HCT116 (cell line): ENCODE data around the gene RFTN1. TPM values are rescaled to one million over a fixed set of nuclear protein-coding genes. Genes with fewer than 3 reads are reported as not detected.

Source experiments
- ATAC-seq: fragments of 200-7000 bp; cut with Tn5 transposase; 2 replicates; pipeline ENCODE4 v1.9.1; 2020; ENCODE audit warnings: mild to moderate bottlenecking, moderate library complexity
- BruUV-seq: library from RNA; stranded (reverse); fragments of 400-500 nt; replicated peaks from 2 replicates; lab custom pipeline; 2021; lab: Mats Ljungman, UMichigan
- CTCF ChIA-PET: fragments of 300-600 bp; sonication (Branson Sonifier 250); formaldehyde crosslinking; loops from one replicate; lab custom pipeline; 2021; ENCODE audit warnings: antibody characterized with exemption; lab: Charles Lee
- POLR2A ChIA-PET: fragments of 300-600, 350-600 bp; sonication (Branson Sonifier 250); formaldehyde crosslinking; loops from one replicate; lab custom pipeline; 2021; ENCODE audit warnings: antibody characterized with exemption; lab: Charles Lee
- RAD21 ChIA-PET, 2 experiments: fragments of 300-600 bp; sonication (Branson Sonifier 250); formaldehyde crosslinking; loops; one replicate each; lab custom pipeline; 2023; ENCODE audit warnings: low total read pairs in 2 of 2; ENCODE audit not compliant: uncharacterized antibody in 2 of 2, unreplicated experiment in 2 of 2, low non-redundant PET in 1 of 2; lab: Charles Lee
- DNase-seq: peaks from one replicate; pipeline ENCODE4 v3.0.0-alpha.2; 2010; ENCODE audit warnings: low read depth, low spot score
- H2AFZ ChIP-seq: fragments of 200-600 bp; shearing (Covaris generic), sonication (generic); 2 replicates; pipeline ENCODE4 v1.6.1; 2017; ENCODE audit warnings: low read depth, mixed run types, mixed read lengths, antibody characterized with exemption, low read length; ENCODE audit not compliant: poor library complexity, severe bottlenecking
- H3K27ac ChIP-seq: 2 replicates; pipeline ENCODE4 v1.5.1; 2012; ENCODE audit warnings: low read depth, low read length
- H3K27me3 ChIP-seq: fragments of 200-600 bp; sonication (generic); 2 replicates; pipeline ENCODE4 v1.6.1; 2016; ENCODE audit warnings: mixed run types, low read length, mixed read lengths; ENCODE audit not compliant: insufficient read depth
- H3K36me3 ChIP-seq, 2 experiments: fragments of 200-500 bp in 1 of 2; fragments of 200-600 bp in 1 of 2; sonication (Bioruptor generic) in 1 of 2; sonication (generic) in 1 of 2; 2 replicates each; pipeline versions ENCODE4 v1.5.1 to v1.6.1; 2014 to 2016; ENCODE audit warnings: low read length in 2 of 2, inconsistent platforms in 1 of 2, mixed read lengths in 1 of 2, mixed run types in 1 of 2; ENCODE audit not compliant: insufficient read depth in 2 of 2, control insufficient read depth in 1 of 2
- H3K4me1 ChIP-seq, 2 experiments: fragments of 200-600 bp in 1 of 2; sonication (generic) in 1 of 2; 2 replicates each; pipeline versions ENCODE4 v1.5.1 to v1.6.1; 2012 to 2017; ENCODE audit warnings: low read length in 2 of 2, inconsistent platforms in 1 of 2, mild to moderate bottlenecking in 1 of 2, mixed read lengths in 1 of 2, mixed run types in 1 of 2, moderate library complexity in 1 of 2; ENCODE audit not compliant: insufficient read depth in 2 of 2, control insufficient read depth in 1 of 2
- H3K4me2 ChIP-seq: fragments of 200-600 bp; sonication (generic); 2 replicates; pipeline ENCODE4 v1.6.1; 2017; ENCODE audit warnings: mixed run types, low read length, mixed read lengths
- H3K4me3 ChIP-seq, 2 experiments: fragments of 200-600 bp in 1 of 2; sonication (generic) in 1 of 2; replicated peaks in 1 of 2; 2 replicates each; pipeline ENCODE4 v1.5.1; 2011 to 2016; ENCODE audit warnings: low read length in 2 of 2, control low read depth in 1 of 2, low read depth in 1 of 2, mild to moderate bottlenecking in 1 of 2, mixed read lengths in 1 of 2, mixed run types in 1 of 2
- H3K79me2 ChIP-seq: fragments of 200-600 bp; sonication (generic); 2 replicates; pipeline ENCODE4 v1.6.1; 2017; ENCODE audit warnings: mild to moderate bottlenecking, mixed run types, low read length, moderate library complexity, mixed read lengths; ENCODE audit not compliant: insufficient read depth
- H3K9ac ChIP-seq: fragments of 200-600 bp; sonication (generic); 2 replicates; pipeline ENCODE4 v1.6.1; 2016; ENCODE audit warnings: low read length, mixed read lengths
- H3K9me2 ChIP-seq: fragments of 200-600 bp; sonication (generic), shearing (Covaris generic); 2 replicates; pipeline ENCODE4 v1.6.1; 2017; ENCODE audit warnings: mixed run types, mild to moderate bottlenecking, moderate library complexity; ENCODE audit not compliant: insufficient read depth
- H3K9me3 ChIP-seq, 2 experiments: fragments of 200-500 bp in 1 of 2; fragments of 200-600 bp in 1 of 2; sonication (Bioruptor generic) in 1 of 2; sonication (generic) in 1 of 2; 2 replicates each; pipeline ENCODE4 v1.6.1; 2014 to 2017; ENCODE audit warnings: low read length in 2 of 2, mixed read lengths in 2 of 2, inconsistent platforms in 1 of 2, low read depth in 1 of 2, mild to moderate bottlenecking in 1 of 2, mixed run types in 1 of 2, moderate library complexity in 1 of 2; ENCODE audit not compliant: control insufficient read depth in 1 of 2, insufficient read depth in 1 of 2
- H4K20me1 ChIP-seq: fragments of 200-600 bp; sonication (generic), shearing (Covaris generic); 2 replicates; pipeline ENCODE4 v1.6.1; 2017; ENCODE audit warnings: mixed run types, mild to moderate bottlenecking, moderate library complexity; ENCODE audit not compliant: insufficient read depth
- CBX3 ChIP-seq: IDR thresholded peaks from 2 replicates; pipeline ENCODE4 v1.6.1; 2012; ENCODE audit warnings: low read depth
- CEBPB ChIP-seq: IDR thresholded peaks from 2 replicates; pipeline ENCODE4 v1.6.1; 2012; ENCODE audit warnings: low read depth
- CTCF ChIP-seq, 3 experiments: fragments of 200-600 bp in 1 of 3; sonication (generic) in 1 of 3; IDR thresholded peaks in 2 of 3; conservative IDR thresholded peaks in 1 of 3; 2 replicates each; pipeline ENCODE4 v1.5.1; 2012 to 2017; ENCODE audit warnings: low read depth in 2 of 3, low read length in 2 of 3, antibody characterized with exemption in 1 of 3, borderline replicate concordance in 1 of 3, control low read depth in 1 of 3, mild to moderate bottlenecking in 1 of 3, mixed read lengths in 1 of 3, mixed run types in 1 of 3, moderate library complexity in 1 of 3; ENCODE audit not compliant: insufficient read depth in 1 of 3
- ELF1 ChIP-seq: IDR thresholded peaks from 2 replicates; pipeline ENCODE4 v1.6.1; 2012; ENCODE audit warnings: low read depth, borderline replicate concordance
- EZH2phosphoT487 ChIP-seq: fragments of 200-600 bp; IDR thresholded peaks from 2 replicates; pipeline ENCODE4 v1.6.1; 2018; ENCODE audit warnings: antibody characterized with exemption, borderline replicate concordance
- FOSL1 ChIP-seq: IDR thresholded peaks from 2 replicates; pipeline ENCODE4 v1.6.1; 2012; ENCODE audit warnings: low read depth
- POLR2A ChIP-seq: IDR thresholded peaks from 2 replicates; pipeline ENCODE4 v1.7.0; 2011; ENCODE audit warnings: borderline replicate concordance; ENCODE audit not compliant: insufficient read depth, insufficient read length; ENCODE audit errors: extremely low read depth
- POLR2AphosphoS5 ChIP-seq: IDR thresholded peaks from 2 replicates; pipeline ENCODE4 v1.6.1; 2011; ENCODE audit warnings: mild to moderate bottlenecking, low read depth, low read length, moderate library complexity
- SRF ChIP-seq: IDR thresholded peaks from 2 replicates; pipeline ENCODE4 v1.6.1; 2012; ENCODE audit warnings: low read depth
- TCF7L2 ChIP-seq: IDR thresholded peaks from 2 replicates; pipeline ENCODE4 v1.7.0; 2011; ENCODE audit warnings: borderline replicate concordance, inconsistent platforms; ENCODE audit not compliant: insufficient read depth, insufficient read length; ENCODE audit errors: extremely low read depth
- ZFX ChIP-seq: fragments of 450-650 bp; IDR thresholded peaks from 2 replicates; pipeline ENCODE4 v1.6.1; 2017
- ZNF274 ChIP-seq: fragments of 200-500 bp; sonication (Bioruptor generic); IDR thresholded peaks from 2 replicates; pipeline ENCODE4 v1.6.1; 2014; ENCODE audit warnings: mild to moderate bottlenecking, low read depth, low read length, inconsistent platforms
- intact Hi-C: fragments of 100-400 bp; cut with micrococcal nuclease; formaldehyde crosslinking; loops from 2 replicates; pipeline ENCODE4 v1.10.0; 2022
- total RNA-seq: library from RNA; stranded (reverse); gene quantifications from one replicate; pipeline ENCODE4 v1.2.1, GENCODE V29; 2021; ENCODE audit not compliant: unreplicated experiment

RFTN1 gene
- total RNA-seq, 1 experiment from 2014 or later = 3.9 TPM

- no peak for TF ChIP-seq CTCF (IDR thresholded peaks at IDR 0.05 in 2 of 3, conservative IDR thresholded peaks at IDR 0.05 in 1 of 3; ENCODE audit: borderline replicate concordance in 1 of 3, insufficient read depth in 1 of 3, low read depth in 2 of 3, low read length in 2 of 3)
- no peak for TF ChIP-seq POLR2A
- TF ChIP-seq ZFX = no peak
- TF ChIP-seq TCF7L2 = no peak
- no peak for TF ChIP-seq ELF1
- TF ChIP-seq CBX3 = no peak
- no peak for TF ChIP-seq FOSL1
- no peak for TF ChIP-seq ZNF274
- no peak for TF ChIP-seq SRF
- no peak for TF ChIP-seq CEBPB
- no peak for TF ChIP-seq EZH2phosphoT487
- no peak for TF ChIP-seq POLR2AphosphoS5
- Histone ChIP-seq H3K9me3 (no peaks in the 10 kb centered on the region), H3K36me3 (no peaks in the 10 kb centered on the region), H4K20me1 (no peaks in the 10 kb centered on the region), H3K4me3 (no peak overlapping the region), H3K4me2 (no peak overlapping the region), H3K27ac (no peak overlapping the region), H3K9ac (no peak overlapping the region), H3K27me3 (no peaks in the 10 kb centered on the region), H3K9me2 (no peaks in the 10 kb centered on the region), H2AFZ (no peak overlapping the region), H3K79me2 (no peaks in the 10 kb centered on the region), H3K4me1 (no peaks in the 10 kb centered on the region)
- POLR2A ChIA-PET = no interaction called here
- no TSS peak for BruUV-seq
- no peak for DNase-seq
- intact Hi-C loops = no loop called here
- RAD21 ChIA-PET = no interaction called here
- CTCF ChIA-PET = no interaction called here
- no peak for ATAC-seq
Measured at GRCh38 chr3:16498130-16498890, 15.2 kb downstream of the RFTN1 start.
